HG03025 (cell line): ENCODE measurements around the gene SCARB1.
A peak's percentile ranks its signal among the peaks of the same experiment; 100 is the strongest.
"Not testable (repeated sequence)": the region's sequence is repeated elsewhere in the genome, so short reads cannot be mapped to it uniquely, and the experiment has no call there.

Experiments
- ATAC-seq: cut with Tn5 transposase; IDR thresholded peaks from one replicate; pipeline ENCODE4 v1.9.1; 2021; ENCODE audit warnings: mild to moderate bottlenecking, moderate library complexity; ENCODE audit not compliant: unreplicated experiment, low FRiP score

SCARB1 gene

GRCh38 chr12:124863416-124864325 is at the start of gene SCARB1:
TSS of gene SCARB1 (minus strand) at chr12:124863864. CDS start at chr12:124863720, 144 bp downstream.
- ATAC-seq = peak; percentile 65

DNA sequence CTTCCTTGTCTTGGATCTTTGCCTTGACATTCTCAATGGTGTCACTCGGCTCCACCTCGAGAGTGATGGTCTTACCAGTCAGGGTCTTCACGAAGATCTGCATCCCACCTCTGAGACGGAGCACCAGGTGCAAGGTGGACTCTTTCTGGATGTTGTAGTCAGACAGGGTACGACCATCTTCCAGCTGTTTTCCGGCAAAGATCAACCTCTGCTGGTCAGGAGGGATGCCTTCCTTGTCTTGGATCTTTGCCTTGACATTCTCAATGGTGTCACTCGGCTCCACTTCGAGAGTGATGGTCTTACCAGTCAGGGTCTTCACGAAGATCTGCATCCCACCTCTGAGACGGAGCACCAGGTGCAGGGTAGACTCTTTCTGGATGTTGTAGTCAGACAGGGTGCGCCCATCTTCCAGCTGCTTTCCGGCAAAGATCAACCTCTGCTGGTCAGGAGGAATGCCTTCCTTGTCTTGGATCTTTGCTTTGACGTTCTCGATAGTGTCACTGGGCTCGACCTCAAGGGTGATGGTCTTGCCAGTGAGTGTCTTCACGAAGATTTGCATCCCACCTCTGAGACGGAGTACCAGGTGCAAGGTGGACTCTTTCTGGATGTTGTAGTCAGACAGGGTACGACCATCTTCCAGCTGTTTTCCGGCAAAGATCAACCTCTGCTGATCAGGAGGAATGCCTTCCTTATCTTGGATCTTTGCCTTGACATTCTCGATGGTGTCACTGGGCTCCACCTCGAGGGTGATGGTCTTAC is 49.0 kb upstream of the SCARB1 start:
- not testable (repeated sequence) for ATAC-seq

DNA sequence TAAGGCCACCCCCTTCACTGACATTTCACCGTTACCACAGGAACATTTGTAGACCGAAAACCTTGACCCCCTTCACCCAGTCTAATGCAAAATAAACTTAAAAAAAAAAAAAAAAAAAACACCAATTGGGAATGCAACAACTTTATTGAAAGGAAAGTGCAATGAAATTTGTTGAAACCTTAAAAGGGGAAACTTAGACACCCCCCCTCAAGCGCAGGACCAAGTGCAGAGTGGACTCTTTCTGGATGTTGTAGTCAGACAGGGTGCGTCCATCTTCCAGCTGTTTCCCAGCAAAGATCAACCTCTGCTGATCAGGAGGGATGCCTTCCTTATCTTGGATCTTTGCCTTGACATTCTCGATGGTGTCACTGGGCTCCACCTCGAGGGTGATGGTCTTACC is 47.9 kb upstream of the SCARB1 start:
- ATAC-seq = not testable (repeated sequence)

DNA sequence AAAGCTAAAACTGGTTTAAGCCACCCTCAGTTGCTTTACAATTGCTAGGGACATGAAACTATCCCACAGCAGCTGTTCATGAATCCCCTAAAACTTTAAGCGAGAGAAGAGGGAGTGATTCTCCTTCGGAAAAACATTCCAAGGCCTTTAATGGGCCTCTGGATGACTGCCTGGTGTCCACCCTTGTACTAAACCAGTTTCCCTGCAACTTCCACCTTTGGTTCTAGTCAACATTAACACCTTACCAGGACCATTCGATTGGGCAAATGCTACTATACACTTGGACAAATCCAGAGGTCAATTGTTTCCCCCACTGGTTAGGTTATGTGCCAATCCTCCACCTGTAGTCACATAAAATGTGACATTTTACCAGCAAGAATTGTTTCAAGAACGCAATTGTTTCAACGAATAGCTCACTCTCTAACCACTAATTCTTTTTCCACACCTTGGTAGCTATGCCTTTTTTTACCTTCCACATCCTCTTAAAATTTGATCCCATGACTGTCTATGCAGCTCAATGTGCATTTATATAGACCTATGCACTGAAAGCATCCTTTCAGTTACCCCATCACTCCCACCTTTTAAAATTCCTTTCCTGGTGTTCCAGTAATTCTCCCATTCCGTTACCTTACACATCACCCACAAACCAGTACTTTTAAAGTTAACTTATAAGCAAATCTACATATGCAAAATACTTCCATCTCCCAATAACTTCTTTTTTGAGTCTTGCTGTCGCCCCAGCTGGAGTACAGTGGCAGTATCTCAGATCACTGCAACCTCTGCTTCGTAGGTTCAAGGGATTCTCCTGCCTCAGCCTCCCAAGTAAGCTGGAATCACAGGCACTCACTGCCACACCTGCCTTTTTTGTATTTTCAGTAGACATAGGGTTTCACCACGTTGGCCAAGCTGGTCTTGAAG is 47.2 kb upstream of the SCARB1 start:
- no peak for ATAC-seq

DNA sequence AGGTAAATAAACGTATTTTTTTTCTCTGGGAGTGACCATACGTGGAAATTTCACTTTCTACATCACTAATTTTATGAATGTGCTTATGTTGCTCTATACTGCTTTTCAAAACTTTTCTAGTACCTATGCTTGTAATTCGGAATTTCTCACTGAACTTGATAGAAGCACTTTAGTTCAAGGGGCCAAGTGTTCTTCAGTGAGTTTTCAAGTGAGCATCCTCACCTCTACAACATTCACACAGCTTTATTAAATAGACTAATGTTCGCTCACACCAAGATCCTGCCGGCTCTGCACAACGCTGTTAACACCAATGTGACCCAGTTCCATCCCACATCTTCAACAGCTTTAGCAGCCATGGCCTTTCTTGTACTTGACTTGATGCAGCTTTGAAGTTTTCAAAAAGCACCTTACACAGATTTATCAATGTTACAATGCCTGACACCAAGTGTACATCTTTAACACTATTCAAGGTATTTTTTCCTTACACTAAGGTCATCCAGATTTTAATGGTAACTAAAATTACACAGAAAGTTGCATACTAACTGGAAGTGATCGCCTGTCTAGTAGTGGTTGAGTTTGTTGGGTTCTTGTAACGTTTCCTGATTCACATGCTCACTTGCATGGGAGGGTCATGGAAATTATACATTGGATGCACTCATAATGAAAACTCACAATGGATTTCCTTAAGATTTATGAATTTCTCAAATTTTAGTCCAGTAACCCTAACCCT is 46.3 kb upstream of the SCARB1 start:
- ATAC-seq = no peak

- ATAC-seq = no peak
These were observed 43.1 kb upstream of the SCARB1 start for GRCh38 chr12:124906606-124907261.

GRCh38 chr12:124904306-124905098 is 40.8 kb upstream of the SCARB1 start:
- no peak for ATAC-seq

DNA sequence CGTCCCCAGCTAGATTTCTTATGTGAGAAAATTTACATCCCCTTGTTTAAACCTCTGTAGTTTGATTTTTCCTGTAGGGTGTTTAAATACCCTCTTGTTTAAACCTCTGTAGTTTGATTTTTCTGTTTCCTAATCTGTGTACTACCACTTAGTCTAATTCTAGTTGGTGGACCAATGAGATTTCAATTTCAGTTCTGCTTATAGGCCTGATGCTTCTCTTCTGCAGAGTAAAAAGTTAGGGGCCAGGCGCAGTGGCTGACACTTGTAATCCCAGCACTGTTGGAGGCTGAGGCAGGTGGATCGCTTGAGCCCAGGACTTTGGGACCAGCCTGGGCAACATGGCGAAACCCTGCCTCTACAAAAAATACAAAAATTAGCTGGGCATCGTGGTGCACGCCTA is 39.3 kb upstream of the SCARB1 start:
- no peak for ATAC-seq

DNA sequence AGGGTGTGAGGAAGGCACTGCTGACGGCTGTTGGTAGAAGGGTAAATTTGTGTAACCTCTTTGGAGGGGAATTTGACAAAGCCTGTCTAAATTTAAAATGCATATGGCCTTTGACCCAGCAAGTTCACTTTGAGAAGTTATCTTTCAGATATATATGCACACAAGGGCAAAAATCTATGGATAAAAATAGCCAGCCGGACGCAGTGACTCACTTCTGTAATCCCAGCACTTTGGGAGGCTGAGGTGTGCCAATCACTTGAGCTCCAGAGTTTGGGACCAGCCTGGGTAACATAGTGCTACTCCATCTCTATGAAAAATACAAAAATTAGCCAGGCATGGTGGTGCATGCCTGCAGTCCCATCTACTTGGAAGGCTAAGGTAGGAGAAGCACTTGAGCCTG is 37.3 kb upstream of the SCARB1 start:
- ATAC-seq = no peak

- ATAC-seq = not testable (repeated sequence)
These were observed 36.7 kb upstream of the SCARB1 start for GRCh38 chr12:124900345-124900795.

GRCh38 chr12:124898923-124899294 is 35.2 kb upstream of the SCARB1 start:
- no peak for ATAC-seq

GRCh38 chr12:124898200-124898922 is 34.7 kb upstream of the SCARB1 start:
- ATAC-seq = no peak

- ATAC-seq = no peak
These were observed 32.8 kb upstream of the SCARB1 start for GRCh38 chr12:124896461-124896860.

GRCh38 chr12:124893792-124894516 is 30.3 kb upstream of the SCARB1 start:
- no peak for ATAC-seq

- no peak for ATAC-seq
These were observed 24.6 kb upstream of the SCARB1 start for GRCh38 chr12:124888260-124888659.

DNA sequence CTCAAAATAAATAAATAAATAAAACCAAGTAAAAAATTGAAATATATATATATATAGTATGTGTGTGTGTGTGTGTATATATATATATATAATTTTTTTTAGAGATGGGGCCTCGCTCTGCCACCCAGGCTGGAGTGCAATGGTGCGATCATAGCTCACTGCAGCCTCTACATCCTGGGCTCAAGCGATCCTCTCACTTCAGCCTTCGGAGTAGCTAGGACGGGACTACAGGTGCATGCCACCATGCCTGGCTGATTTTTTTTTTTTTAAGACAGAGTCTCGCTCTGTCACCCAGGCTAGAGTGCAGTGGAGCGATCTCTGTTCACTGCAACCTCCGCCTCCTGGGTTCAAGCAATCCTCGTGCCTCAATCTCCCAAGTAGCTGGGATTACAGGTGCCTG is 24.1 kb upstream of the SCARB1 start:
- not testable (repeated sequence) for ATAC-seq
